NCI-H1048 (cell line): ENCODE data around the gene VAV2.

Experiments used
- DNase-seq: peaks from one replicate; lab custom pipeline; 2025; lab: John Stamatoyannopoulos, UW

Gene VAV2

GRCh38 chr9:133780404-133780945 is 211.6 kb downstream of the VAV2 start:
- no peak for DNase-seq

GRCh38 chr9:133779516-133780403 is 212.4 kb downstream of the VAV2 start:
- DNase-seq, result no peak

GRCh38 chr9:133779081-133779480 is 213.0 kb downstream of the VAV2 start:
- no peak for DNase-seq

GRCh38 chr9:133778336-133779013 is 213.6 kb downstream of the VAV2 start:
- no peak for DNase-seq

- no peak for DNase-seq
Measured at GRCh38 chr9:133777871-133778270, 214.3 kb downstream of the VAV2 start.

GRCh38 chr9:133777068-133777791 is 214.9 kb downstream of the VAV2 start:
- DNase-seq, result no peak

GRCh38 chr9:133775951-133776905 is 215.9 kb downstream of the VAV2 start:
- no peak for DNase-seq

- DNase-seq, result no peak
Measured at GRCh38 chr9:133775291-133775690, 216.8 kb downstream of the VAV2 start.

- DNase-seq, result no peak
Measured at GRCh38 chr9:133774799-133775198, 217.3 kb downstream of the VAV2 start.

GRCh38 chr9:133773889-133774655 is 218.1 kb downstream of the VAV2 start:
- DNase-seq, result no peak

- DNase-seq, result no peak
Measured at GRCh38 chr9:133772581-133772980, 219.5 kb downstream of the VAV2 start.

GRCh38 chr9:133771486-133772482 is 220.3 kb downstream of the VAV2 start:
- DNase-seq, result no peak

- no peak for DNase-seq
Measured at GRCh38 chr9:133770076-133770777, 221.9 kb downstream of the VAV2 start.

- DNase-seq, result no peak
Measured at GRCh38 chr9:133769511-133770075, 222.5 kb downstream of the VAV2 start.

GRCh38 chr9:133768859-133769510 is 223.1 kb downstream of the VAV2 start:
- DNase-seq, result no peak

- no peak for DNase-seq
Measured at GRCh38 chr9:133768371-133768858, 223.7 kb downstream of the VAV2 start.

- no peak for DNase-seq
Measured at GRCh38 chr9:133767625-133768024, 224.5 kb downstream of the VAV2 start.
